Cortex of kidney (tissue), 1 donor: Measurements from ENCODE around the gene TCF12.
"Not testable (repeated sequence)": the region's sequence is repeated elsewhere in the genome, so short reads cannot be mapped to it uniquely, and the experiment has no call there.

ENCODE experiments used
- DNase-seq: peaks from one replicate; lab custom pipeline; 2025; lab: John Stamatoyannopoulos, UW

TCF12 gene

GRCh38 chr15:56978898-56979662 is 60.6 kb downstream of the TCF12 start:
- DNase-seq, result no peak

GRCh38 chr15:56980473-56980872 is 62.0 kb downstream of the TCF12 start:
- DNase-seq, result no peak

GRCh38 chr15:56981160-56981559 is 62.7 kb downstream of the TCF12 start:
- DNase-seq, result no peak

GRCh38 chr15:56982987-56983386 is 64.5 kb downstream of the TCF12 start:
- no peak for DNase-seq

- no peak for DNase-seq
Measured at GRCh38 chr15:56984681-56985481, 66.4 kb downstream of the TCF12 start.

GRCh38 chr15:56985856-56986255 is 67.4 kb downstream of the TCF12 start:
- no peak for DNase-seq

GRCh38 chr15:56987286-56987685 is 68.8 kb downstream of the TCF12 start:
- no peak for DNase-seq

- no peak for DNase-seq
Measured at GRCh38 chr15:56988219-56988618, 69.8 kb downstream of the TCF12 start.

- no peak for DNase-seq
Measured at GRCh38 chr15:56989411-56989924, 71.0 kb downstream of the TCF12 start.

- DNase-seq, result no peak
Measured at GRCh38 chr15:56991017-56991416, 72.6 kb downstream of the TCF12 start.

GRCh38 chr15:56992725-56993124 is 74.3 kb downstream of the TCF12 start:
- no peak for DNase-seq

- DNase-seq, result no peak
Measured at GRCh38 chr15:56994280-56994679, 75.8 kb downstream of the TCF12 start.

GRCh38 chr15:56996093-56996492 is 77.6 kb downstream of the TCF12 start:
- DNase-seq, result no peak

GRCh38 chr15:56996746-56997470 is 78.5 kb downstream of the TCF12 start:
- no peak for DNase-seq

GRCh38 chr15:57003418-57003817 is 85.0 kb downstream of the TCF12 start:
- no peak for DNase-seq

GRCh38 chr15:57005244-57005643 is 86.8 kb downstream of the TCF12 start:
- no peak for DNase-seq

GRCh38 chr15:57007797-57008196 is 89.4 kb downstream of the TCF12 start:
- DNase-seq, result not testable (repeated sequence)

GRCh38 chr15:57010724-57011123 is 92.3 kb downstream of the TCF12 start:
- no peak for DNase-seq

GRCh38 chr15:57012556-57012955 is 94.1 kb downstream of the TCF12 start:
- DNase-seq, result no peak

- not testable (repeated sequence) for DNase-seq
Measured at GRCh38 chr15:57014896-57015295, 96.5 kb downstream of the TCF12 start.

GRCh38 chr15:57015360-57015759 is 96.9 kb downstream of the TCF12 start:
- no peak for DNase-seq

GRCh38 chr15:57015897-57016296 is 97.5 kb downstream of the TCF12 start:
- DNase-seq, result no peak
